22Rv1 (cell line): ENCODE measurements around the gene PLCB1.
A peak's percentile ranks its signal among the peaks of the same experiment; 100 is the strongest.

Experiments
- H3K27ac ChIP-seq: fragments of 450-650 bp; 2 replicates; pipeline ENCODE4 v1.5.1; 2017
- ZFX ChIP-seq: fragments of 450-650 bp; IDR thresholded peaks from 2 replicates; pipeline ENCODE4 v1.6.1; 2017; ENCODE audit warnings: antibody characterized with exemption, borderline replicate concordance
- TF ChIP-seq, protein P1 (sequence below): fragments of 450-650 bp; IDR thresholded peaks from 2 replicates; pipeline ENCODE4 v1.5.1; 2017; ENCODE audit warnings: mild to moderate bottlenecking

The PLCB1 gene

DNA sequence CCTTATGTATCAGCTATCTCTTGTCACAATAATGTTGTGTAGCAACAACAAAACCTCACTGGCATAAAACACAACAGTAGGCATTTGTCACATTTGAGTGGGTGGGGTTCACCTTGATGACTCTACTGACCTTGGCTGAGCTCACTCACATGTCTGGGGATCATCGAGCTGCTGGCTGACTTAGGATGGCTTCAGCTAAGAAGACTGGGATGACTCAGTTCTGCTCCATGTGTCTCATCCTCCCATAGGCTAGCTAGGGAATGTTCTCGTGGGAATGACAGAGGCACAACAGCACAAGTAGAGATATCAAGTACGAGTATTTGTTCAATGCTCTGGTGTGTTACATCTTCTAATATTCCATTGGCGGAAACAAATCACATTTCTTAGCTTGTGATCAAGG is 167.9 kb downstream of the PLCB1 start:
- TF ChIP-seq, protein P1, sequence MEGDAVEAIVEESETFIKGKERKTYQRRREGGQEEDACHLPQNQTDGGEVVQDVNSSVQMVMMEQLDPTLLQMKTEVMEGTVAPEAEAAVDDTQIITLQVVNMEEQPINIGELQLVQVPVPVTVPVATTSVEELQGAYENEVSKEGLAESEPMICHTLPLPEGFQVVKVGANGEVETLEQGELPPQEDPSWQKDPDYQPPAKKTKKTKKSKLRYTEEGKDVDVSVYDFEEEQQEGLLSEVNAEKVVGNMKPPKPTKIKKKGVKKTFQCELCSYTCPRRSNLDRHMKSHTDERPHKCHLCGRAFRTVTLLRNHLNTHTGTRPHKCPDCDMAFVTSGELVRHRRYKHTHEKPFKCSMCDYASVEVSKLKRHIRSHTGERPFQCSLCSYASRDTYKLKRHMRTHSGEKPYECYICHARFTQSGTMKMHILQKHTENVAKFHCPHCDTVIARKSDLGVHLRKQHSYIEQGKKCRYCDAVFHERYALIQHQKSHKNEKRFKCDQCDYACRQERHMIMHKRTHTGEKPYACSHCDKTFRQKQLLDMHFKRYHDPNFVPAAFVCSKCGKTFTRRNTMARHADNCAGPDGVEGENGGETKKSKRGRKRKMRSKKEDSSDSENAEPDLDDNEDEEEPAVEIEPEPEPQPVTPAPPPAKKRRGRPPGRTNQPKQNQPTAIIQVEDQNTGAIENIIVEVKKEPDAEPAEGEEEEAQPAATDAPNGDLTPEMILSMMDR, result no peak
- no peak for TF ChIP-seq ZFX
- no peak overlapping the region for H3K27ac ChIP-seq

DNA sequence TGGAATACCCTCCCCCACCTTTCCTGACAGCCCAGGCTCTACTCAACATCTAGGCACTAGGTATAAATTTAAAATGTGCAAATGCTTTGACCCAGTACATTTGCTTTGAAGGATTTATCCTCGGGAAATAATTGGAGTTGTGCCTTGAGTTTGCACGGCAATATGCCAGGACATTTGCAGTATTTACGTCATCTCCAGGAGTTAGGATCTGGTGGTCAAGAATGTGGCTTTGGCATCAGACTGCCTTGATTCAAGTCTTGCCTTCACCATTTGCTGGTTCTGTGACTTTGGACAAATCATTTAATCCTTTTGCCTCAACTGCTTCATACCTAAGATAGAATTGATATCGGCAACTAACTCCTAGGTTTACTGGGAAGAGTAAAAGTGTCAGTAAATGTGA is 169.6 kb downstream of the PLCB1 start:
- TF ChIP-seq, protein P1, result no peak
- TF ChIP-seq ZFX, result no peak
- H3K27ac ChIP-seq, result no peak overlapping the region

DNA sequence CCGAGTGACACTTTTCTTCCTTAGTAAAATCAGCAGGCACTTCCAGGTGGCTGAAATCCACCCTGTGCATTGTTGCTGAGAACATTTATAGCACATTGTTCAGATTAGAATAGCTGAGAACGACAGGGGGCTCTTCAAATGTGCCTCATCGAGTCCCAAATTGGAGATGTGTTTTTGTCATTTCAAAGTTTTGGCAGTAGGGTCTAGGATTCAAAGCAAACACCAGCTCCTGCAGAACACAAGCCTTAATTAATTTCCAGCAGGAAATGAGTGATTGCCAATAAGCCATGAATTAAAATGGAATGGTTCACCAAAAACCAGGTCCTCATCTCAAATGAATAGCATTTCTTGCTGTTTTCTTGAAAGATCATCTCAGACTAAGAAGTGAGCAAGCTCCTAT is 171.6 kb downstream of the PLCB1 start:
- no peak for TF ChIP-seq ZFX
- H3K27ac ChIP-seq, result no peak overlapping the region

DNA sequence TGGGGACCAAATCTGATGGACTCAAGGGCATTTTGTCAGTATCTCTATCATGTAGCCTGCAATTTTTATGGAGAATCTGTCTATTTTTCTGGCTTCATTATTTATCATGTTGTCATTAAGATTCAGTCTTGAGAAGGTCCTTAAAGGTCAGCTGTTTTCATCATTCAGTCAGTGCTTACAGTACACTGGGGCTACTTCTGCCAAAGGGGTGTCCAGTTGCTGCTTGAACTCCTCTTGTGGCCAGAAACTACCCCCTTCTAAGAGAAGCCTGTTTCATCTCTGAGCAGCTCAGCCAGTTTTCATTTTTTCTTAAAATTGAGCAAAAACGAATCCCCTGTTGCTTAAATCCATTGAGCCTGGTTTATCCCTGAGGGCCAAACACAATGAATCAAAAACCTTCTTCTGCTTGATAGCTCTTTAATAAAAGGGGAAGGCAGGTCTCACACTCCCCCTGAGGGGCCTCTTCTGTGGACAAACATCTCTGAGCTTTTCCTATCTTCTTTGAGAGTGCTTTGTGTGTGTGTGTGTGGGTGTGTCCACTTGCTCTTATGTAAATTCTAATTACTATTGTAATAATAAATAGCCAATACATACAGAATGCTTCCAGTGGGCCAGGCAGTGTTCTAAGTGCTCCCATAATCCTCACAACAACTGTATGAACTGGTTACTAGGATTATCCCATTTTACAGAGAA is 172.2 kb downstream of the PLCB1 start:
- no peak for TF ChIP-seq ZFX
- TF ChIP-seq, protein P1, result no peak
- H3K27ac ChIP-seq, result no peak overlapping the region

DNA sequence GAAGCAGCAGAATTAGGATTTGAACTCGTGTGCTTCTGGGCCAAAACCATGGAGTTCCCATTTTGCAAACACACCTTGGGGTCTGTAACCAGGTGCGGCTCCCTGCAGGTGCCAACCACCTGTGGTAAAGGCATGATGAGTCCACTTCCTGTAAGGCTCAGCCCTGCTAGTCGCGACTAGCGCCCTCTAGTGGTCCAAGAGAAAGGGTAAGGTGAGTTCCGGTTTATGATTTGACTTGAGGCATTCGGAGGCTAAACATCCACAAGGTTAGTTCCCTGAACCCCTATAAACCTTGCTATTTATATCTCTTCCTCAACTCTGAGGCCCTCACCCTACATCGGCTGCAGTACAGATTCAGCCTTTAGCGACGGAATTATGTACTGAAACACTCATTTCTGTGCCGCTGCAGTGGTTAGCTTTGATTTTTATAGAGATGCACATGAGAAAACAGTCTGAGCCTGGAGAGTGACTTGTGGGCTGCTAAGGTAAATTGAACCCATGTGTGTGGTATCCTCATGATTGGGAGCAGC is 173.4 kb downstream of the PLCB1 start:
- TF ChIP-seq, protein P1, result peak; percentile 88
- no peak for TF ChIP-seq ZFX
- H3K27ac ChIP-seq, result no peak overlapping the region

DNA sequence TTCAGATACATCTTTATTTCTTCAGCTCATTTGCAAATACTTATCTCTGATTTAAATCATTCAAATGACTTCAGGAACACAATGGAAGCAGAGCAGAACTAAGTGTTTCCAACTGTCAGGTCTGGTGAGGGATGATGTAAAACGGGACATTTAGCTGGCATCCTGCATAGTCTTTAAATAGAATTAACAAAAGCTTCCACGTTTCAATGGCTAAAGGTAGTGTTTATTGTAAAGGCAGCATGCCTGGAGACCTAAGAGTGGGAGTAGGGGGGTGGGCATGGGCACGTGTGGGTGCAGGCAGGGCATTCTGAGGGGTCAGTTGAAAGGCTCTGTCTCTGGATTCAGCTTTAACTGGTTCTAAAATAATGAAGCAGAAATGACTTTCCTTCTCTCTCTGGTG is 174.9 kb downstream of the PLCB1 start:
- TF ChIP-seq, protein P1, result no peak
- TF ChIP-seq ZFX, result no peak
- no peak overlapping the region for H3K27ac ChIP-seq

DNA sequence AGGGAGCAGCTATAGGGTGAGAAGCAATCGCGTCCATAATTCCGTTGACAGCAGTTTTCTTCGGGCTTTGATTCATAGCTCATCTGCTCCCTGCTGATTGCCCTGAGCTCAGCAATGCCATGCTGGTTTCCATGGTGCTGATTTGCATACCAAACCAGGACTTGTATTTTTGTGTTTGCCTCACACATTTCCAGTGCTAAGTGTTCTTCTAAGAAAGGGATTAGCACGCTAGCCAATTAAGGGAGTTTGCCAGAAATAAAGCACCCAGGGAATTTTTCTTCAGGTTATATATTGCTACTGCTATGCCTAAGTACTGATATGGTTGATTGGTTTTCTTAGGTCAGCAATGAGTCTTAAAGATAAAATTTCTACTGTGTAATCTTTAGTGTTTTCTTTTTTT is 177.6 kb downstream of the PLCB1 start:
- TF ChIP-seq, protein P1, result no peak
- TF ChIP-seq ZFX, result no peak
- H3K27ac ChIP-seq, result no peak overlapping the region
